Large intestine (tissue), 3 donors: ENCODE results near the gene SORCS2. TPM values are rescaled to one million over a fixed set of nuclear protein-coding genes. Genes with fewer than 3 reads are reported as not detected.
"Not testable (repeated sequence)": the region's sequence is repeated elsewhere in the genome, so short reads cannot be mapped to it uniquely, and the experiment has no call there.

Experiments used
- DNase-seq, 2 donors: peaks; one replicate each; pipeline versions ENCODE4 v3.0.0 to v3.0.0-alpha.2; 2013
- H3K27ac ChIP-seq: one replicate; pipeline ENCODE4 v1.5.1; 2013; ENCODE audit warnings: low read length
- H3K27me3 ChIP-seq: 2 replicates; pipeline ENCODE4 v1.6.1; 2013; ENCODE audit warnings: low read length; ENCODE audit not compliant: control insufficient read depth, insufficient read depth
- H3K36me3 ChIP-seq: 2 replicates; pipeline ENCODE4 v1.6.1; 2013; ENCODE audit warnings: low read length; ENCODE audit not compliant: control insufficient read depth, insufficient read depth
- H3K4me1 ChIP-seq: one replicate; pipeline ENCODE4 v1.6.1; 2013; ENCODE audit warnings: low read length; ENCODE audit not compliant: control insufficient read depth, insufficient read depth
- H3K4me3 ChIP-seq: one replicate; pipeline ENCODE4 v1.5.1; 2013; ENCODE audit warnings: low read length
- H3K9me3 ChIP-seq: one replicate; pipeline ENCODE4 v1.6.1; 2013; ENCODE audit warnings: mild to moderate bottlenecking, low read depth, low read length, moderate library complexity; ENCODE audit not compliant: control insufficient read depth
- WGBS: methylation state at CpG from one replicate; pipeline ENCODE4 v1.1.5; 2013; ENCODE audit warnings: low lambda C conversion rate; ENCODE audit not compliant: insufficient coverage; 5-methylcytosine and 5-hydroxymethylcytosine counted together
- polyA plus RNA-seq: library from polyadenylated mRNA; unstranded; fragments of 120-200 nt; gene quantifications from one replicate; pipeline ENCODE4 v1.2.1, GENCODE V29; 2013

The SORCS2 gene
- polyA plus RNA-seq, 1 donor = 3.6 TPM

DNA sequence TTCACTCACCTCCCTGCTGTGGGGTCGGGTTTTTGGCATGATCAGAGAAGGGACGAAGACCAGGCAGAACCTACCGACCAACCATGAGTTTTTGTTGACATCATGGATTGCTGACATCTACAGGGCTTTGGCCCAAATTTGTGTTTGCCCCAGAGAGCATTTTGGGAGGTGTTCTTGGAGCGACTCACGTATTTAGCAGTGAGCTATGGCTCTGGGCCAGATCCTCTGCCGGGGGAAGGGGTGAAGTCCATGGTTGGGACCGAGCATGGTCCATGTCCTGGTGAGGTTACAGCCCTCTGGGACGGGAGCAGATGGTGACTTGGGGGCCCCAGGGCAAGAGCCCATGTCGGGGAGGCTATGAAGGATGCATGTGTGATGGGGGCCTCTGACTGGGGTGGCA, 17.4 kb downstream of the SORCS2 start:
- WGBS = 100% methylated on average over 1 of the region's 9 CpGs
- Histone ChIP-seq H3K4me3 (no peak overlapping the region), H3K9me3 (peaks cover under 1% of the 10 kb centered on the region), H3K27ac (no peak overlapping the region), H3K4me1 (peaks cover 2% of the 10 kb centered on the region), H3K27me3 (no peaks in the 10 kb centered on the region), H3K36me3 (no peaks in the 10 kb centered on the region)
- DNase-seq = no peak

DNA sequence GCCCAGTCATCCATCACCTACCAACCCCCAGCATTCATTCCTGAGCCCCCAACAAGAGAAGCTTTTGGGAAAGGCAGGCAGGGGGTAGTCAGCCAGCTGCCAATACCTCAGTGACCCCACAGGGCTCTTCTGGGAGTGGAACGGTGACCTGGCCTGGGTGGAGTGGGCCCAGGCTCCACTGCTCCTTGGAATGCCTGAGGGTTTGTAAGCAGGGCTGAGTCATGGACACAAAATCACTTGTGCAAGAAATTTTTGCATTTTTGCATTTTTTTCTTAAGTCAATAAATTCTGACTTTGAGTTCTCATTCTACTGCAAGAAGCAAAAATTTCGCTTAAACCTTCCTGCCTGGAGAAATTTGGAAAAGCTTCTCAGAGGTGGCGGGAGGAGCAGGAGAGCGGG, 18.5 kb downstream of the SORCS2 start:
- Histone ChIP-seq H3K27ac (no peak overlapping the region), H3K4me1 (peaks cover 2% of the 10 kb centered on the region), H3K4me3 (no peak overlapping the region), H3K36me3 (no peaks in the 10 kb centered on the region), H3K27me3 (no peaks in the 10 kb centered on the region), H3K9me3 (peaks cover 2% of the 10 kb centered on the region)
- DNase-seq = no peak
- 83% methylated on average over 2 of the region's 4 CpGs for WGBS

GRCh38 chr4:7212101-7212674, 19.9 kb downstream of the SORCS2 start:
- H3K4me3 ChIP-seq = no peak overlapping the region
- WGBS = no CpG with 5 or more reads among the region's 6 CpGs
- H3K4me1 ChIP-seq = peaks cover 2% of the 10 kb centered on the region
- no peaks in the 10 kb centered on the region for H3K36me3 ChIP-seq
- no peak overlapping the region for H3K27ac ChIP-seq
- DNase-seq = no peak
- H3K27me3 ChIP-seq = no peaks in the 10 kb centered on the region
- peaks cover 2% of the 10 kb centered on the region for H3K9me3 ChIP-seq

GRCh38 chr4:7212921-7213320, 20.6 kb downstream of the SORCS2 start:
- Histone ChIP-seq H3K4me1 (no peaks in the 10 kb centered on the region), H3K4me3 (no peak overlapping the region), H3K27me3 (no peaks in the 10 kb centered on the region), H3K27ac (no peak overlapping the region), H3K36me3 (no peaks in the 10 kb centered on the region), H3K9me3 (peaks cover 2% of the 10 kb centered on the region)
- no peak for DNase-seq
- no CpG with 5 or more reads among the region's 6 CpGs for WGBS

- no peak overlapping the region for H3K27ac ChIP-seq
These were observed 21.5 kb downstream of the SORCS2 start for GRCh38 chr4:7213807-7214206.

GRCh38 chr4:7214359-7214758, 22.0 kb downstream of the SORCS2 start:
- H3K27ac ChIP-seq = no peak overlapping the region
- no CpG with 5 or more reads among the region's 2 CpGs for WGBS

More at GRCh38 chr4:7213807-7214206, 21.5 kb downstream of the SORCS2 start:
- Histone ChIP-seq H3K4me1 (no peaks in the 10 kb centered on the region), H3K4me3 (no peak overlapping the region), H3K36me3 (no peaks in the 10 kb centered on the region), H3K27me3 (no peaks in the 10 kb centered on the region), H3K9me3 (peaks cover 2% of the 10 kb centered on the region)
- no CpG with 5 or more reads among the region's 2 CpGs for WGBS
- no peak for DNase-seq

DNA sequence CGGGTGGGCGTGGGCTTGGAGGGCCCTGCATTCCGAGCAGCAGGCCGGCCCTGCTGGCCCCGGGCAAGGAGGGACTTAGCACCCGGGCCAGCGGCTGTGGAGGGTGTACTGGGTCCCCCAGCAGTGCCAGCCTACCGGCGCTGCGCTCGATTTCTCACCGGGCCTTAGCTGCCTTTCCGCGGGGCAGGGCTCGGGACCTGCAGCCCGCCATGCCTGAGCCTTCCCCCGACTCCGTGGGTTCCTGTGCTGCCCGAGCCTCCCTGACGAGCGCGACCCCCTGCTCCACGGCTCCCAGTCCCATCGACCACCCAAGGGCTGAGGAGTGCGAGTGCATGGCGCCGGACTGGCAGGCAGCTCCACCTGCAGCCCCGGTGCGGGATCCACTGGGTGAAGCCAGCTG, 22.8 kb downstream of the SORCS2 start:
- H3K36me3 ChIP-seq, DNase-seq, H3K4me3 ChIP-seq, H3K4me1 ChIP-seq, H3K27me3 ChIP-seq, H3K9me3 ChIP-seq, H3K27ac ChIP-seq: not testable (repeated sequence)
- WGBS = no CpG with 5 or more reads among the region's 29 CpGs

More at GRCh38 chr4:7214359-7214758, 22.0 kb downstream of the SORCS2 start:
- Histone ChIP-seq H3K4me1 (no peaks in the 10 kb centered on the region), H3K4me3 (no peak overlapping the region), H3K9me3 (peaks cover 2% of the 10 kb centered on the region), H3K36me3 (no peaks in the 10 kb centered on the region), H3K27me3 (no peaks in the 10 kb centered on the region)
- no peak for DNase-seq

- H3K9me3 ChIP-seq = peaks cover 2% of the 10 kb centered on the region
- WGBS = 100% methylated on average over 2 of the region's 9 CpGs
- DNase-seq = no peak
- H3K4me1 ChIP-seq = no peaks in the 10 kb centered on the region
- no peaks in the 10 kb centered on the region for H3K36me3 ChIP-seq
- H3K27me3 ChIP-seq = no peaks in the 10 kb centered on the region
- H3K4me3 ChIP-seq = no peak overlapping the region
- H3K27ac ChIP-seq = no peak overlapping the region
These were observed 24.7 kb downstream of the SORCS2 start for GRCh38 chr4:7217039-7217438.

- peaks cover 2% of the 10 kb centered on the region for H3K9me3 ChIP-seq
- no peaks in the 10 kb centered on the region for H3K36me3 ChIP-seq
- DNase-seq = no peak
- H3K4me3 ChIP-seq = no peak overlapping the region
- no peaks in the 10 kb centered on the region for H3K27me3 ChIP-seq
- H3K27ac ChIP-seq = no peak overlapping the region
- no CpG with 5 or more reads among the region's 26 CpGs for WGBS
- H3K4me1 ChIP-seq = no peaks in the 10 kb centered on the region
These were observed 25.4 kb downstream of the SORCS2 start for GRCh38 chr4:7217474-7218321.

- Histone ChIP-seq H3K4me1 (no peaks in the 10 kb centered on the region), H3K36me3 (no peaks in the 10 kb centered on the region), H3K9me3 (peaks cover 2% of the 10 kb centered on the region), H3K4me3 (no peak overlapping the region), H3K27ac (no peak overlapping the region), H3K27me3 (no peaks in the 10 kb centered on the region)
- WGBS = no CpG with 5 or more reads among the region's 7 CpGs
- no peak for DNase-seq
These were observed 26.3 kb downstream of the SORCS2 start for GRCh38 chr4:7218686-7219085.
